MM.1S (cell line): Measurements from ENCODE around the gene EXOC2.

Experiments
- DNase-seq: peaks from one replicate; pipeline ENCODE4 v3.0.0-alpha.2; 2015
- H2AFZ ChIP-seq: fragments of 300-600 bp; sonication (generic); 2 replicates; pipeline ENCODE4 v1.6.0; 2016; ENCODE audit warnings: antibody characterized with exemption, low read length
- H3F3A ChIP-seq: fragments of 300-600 bp; sonication (generic); 2 replicates; pipeline ENCODE4 v1.6.1; 2016; ENCODE audit warnings: mild to moderate bottlenecking, antibody characterized with exemption, low read length, moderate library complexity, mixed read lengths; ENCODE audit not compliant: insufficient read depth
- H3K27ac ChIP-seq: fragments of 300-600 bp; sonication (generic); 2 replicates; pipeline ENCODE4 v1.5.1; 2016; ENCODE audit warnings: mild to moderate bottlenecking, low read length
- H3K27me3 ChIP-seq: fragments of 300-600 bp; sonication (generic); replicated peaks from 2 replicates; pipeline ENCODE4 v1.6.0; 2016; ENCODE audit warnings: low read length; ENCODE audit not compliant: insufficient read depth
- H3K36me3 ChIP-seq: fragments of 300-600 bp; sonication (generic); replicated peaks from 2 replicates; pipeline ENCODE4 v1.6.1; 2016; ENCODE audit warnings: mild to moderate bottlenecking, low read length, mixed read lengths; ENCODE audit not compliant: insufficient read depth
- H3K4me1 ChIP-seq: fragments of 300-600 bp; sonication (generic); 2 replicates; pipeline ENCODE4 v1.6.1; 2016; ENCODE audit warnings: low read length, mixed read lengths
- H3K4me2 ChIP-seq: fragments of 300-600 bp; sonication (generic); 2 replicates; pipeline ENCODE4 v1.6.0; 2016; ENCODE audit warnings: low read depth, low read length
- H3K4me3 ChIP-seq: fragments of 300-600 bp; sonication (generic); 2 replicates; pipeline ENCODE4 v1.5.1; 2016; ENCODE audit warnings: low read length, mixed read lengths
- H3K79me2 ChIP-seq: fragments of 300-600 bp; sonication (generic); 2 replicates; pipeline ENCODE4 v1.6.1; 2016; ENCODE audit warnings: mixed run types, low read length, mixed read lengths
- H3K9ac ChIP-seq: fragments of 300-600 bp; sonication (generic); 2 replicates; pipeline ENCODE4 v1.6.1; 2016; ENCODE audit warnings: low read length, mixed read lengths
- H3K9me2 ChIP-seq: fragments of 300-600 bp; sonication (generic); replicated peaks from 2 replicates; pipeline ENCODE4 v1.6.1; 2016; ENCODE audit warnings: mild to moderate bottlenecking, low read length, mixed read lengths; ENCODE audit not compliant: insufficient read depth
- H3K9me3 ChIP-seq: fragments of 300-600 bp; sonication (generic); replicated peaks from 2 replicates; pipeline ENCODE4 v1.6.1; 2016; ENCODE audit warnings: mild to moderate bottlenecking, low read length, mixed read lengths; ENCODE audit not compliant: insufficient read depth
- H4K20me1 ChIP-seq: fragments of 300-600 bp; sonication (generic); 2 replicates; pipeline ENCODE4 v1.6.1; 2016; ENCODE audit warnings: mild to moderate bottlenecking, low read length, moderate library complexity, mixed read lengths; ENCODE audit not compliant: insufficient read depth
- EZH2 ChIP-seq: fragments of 300-600 bp; sonication (generic); optimal IDR thresholded peaks from 2 replicates; pipeline ENCODE3; 2017; ENCODE audit warnings: low read depth, mild to moderate bottlenecking, antibody characterized with exemption, low read length, mixed read lengths
- EZH2phosphoT487 ChIP-seq: fragments of 300-600 bp; sonication (generic); IDR thresholded peaks from 2 replicates; pipeline ENCODE4 v1.6.1; 2018; ENCODE audit warnings: antibody characterized with exemption, low read length
- TF ChIP-seq, protein P1 (sequence below): fragments of 300-600 bp; sonication (generic); IDR thresholded peaks from 2 replicates; pipeline ENCODE4 v1.5.1; 2016; ENCODE audit warnings: antibody characterized with exemption, low read length, mixed read lengths

EXOC2 gene

GRCh38 chr6:470051-470900, 222.7 kb downstream of the EXOC2 start:
- 0 out of 2 replicates have a peak, but pooled peaks cover 10% of the 10 kb centered on the region for H3K4me1 ChIP-seq
- no peaks in the 10 kb centered on the region for H4K20me1 ChIP-seq
- H3K4me3 ChIP-seq: no peak overlapping the region
- DNase-seq: no peak
- no peaks in the 10 kb centered on the region for H3K27me3 ChIP-seq
- H3K27ac ChIP-seq: no peak overlapping the region
- TF ChIP-seq, protein P1, sequence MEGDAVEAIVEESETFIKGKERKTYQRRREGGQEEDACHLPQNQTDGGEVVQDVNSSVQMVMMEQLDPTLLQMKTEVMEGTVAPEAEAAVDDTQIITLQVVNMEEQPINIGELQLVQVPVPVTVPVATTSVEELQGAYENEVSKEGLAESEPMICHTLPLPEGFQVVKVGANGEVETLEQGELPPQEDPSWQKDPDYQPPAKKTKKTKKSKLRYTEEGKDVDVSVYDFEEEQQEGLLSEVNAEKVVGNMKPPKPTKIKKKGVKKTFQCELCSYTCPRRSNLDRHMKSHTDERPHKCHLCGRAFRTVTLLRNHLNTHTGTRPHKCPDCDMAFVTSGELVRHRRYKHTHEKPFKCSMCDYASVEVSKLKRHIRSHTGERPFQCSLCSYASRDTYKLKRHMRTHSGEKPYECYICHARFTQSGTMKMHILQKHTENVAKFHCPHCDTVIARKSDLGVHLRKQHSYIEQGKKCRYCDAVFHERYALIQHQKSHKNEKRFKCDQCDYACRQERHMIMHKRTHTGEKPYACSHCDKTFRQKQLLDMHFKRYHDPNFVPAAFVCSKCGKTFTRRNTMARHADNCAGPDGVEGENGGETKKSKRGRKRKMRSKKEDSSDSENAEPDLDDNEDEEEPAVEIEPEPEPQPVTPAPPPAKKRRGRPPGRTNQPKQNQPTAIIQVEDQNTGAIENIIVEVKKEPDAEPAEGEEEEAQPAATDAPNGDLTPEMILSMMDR: no peak
- TF ChIP-seq EZH2phosphoT487 (no peak), EZH2 (no peak)
- no peaks in the 10 kb centered on the region for H3K9me2 ChIP-seq
- H3K4me2 ChIP-seq: no peak overlapping the region
- H3F3A ChIP-seq: no peaks in the 10 kb centered on the region
- no peak overlapping the region for H2AFZ ChIP-seq
- no peaks in the 10 kb centered on the region for H3K79me2 ChIP-seq
- H3K36me3 ChIP-seq: no peaks in the 10 kb centered on the region
- no peak overlapping the region for H3K9ac ChIP-seq
- no peaks in the 10 kb centered on the region for H3K9me3 ChIP-seq

- no peak for TF ChIP-seq EZH2phosphoT487
- TF ChIP-seq, protein P1: no peak
- TF ChIP-seq EZH2: no peak
- Histone ChIP-seq H3K9me2 (no peaks in the 10 kb centered on the region), H3K4me1 (no peaks in the 10 kb centered on the region), H3K27ac (no peak overlapping the region), H3K79me2 (no peaks in the 10 kb centered on the region), H3K4me3 (no peak overlapping the region), H3F3A (no peaks in the 10 kb centered on the region), H2AFZ (no peak overlapping the region), H3K9me3 (no peaks in the 10 kb centered on the region), H3K4me2 (no peak overlapping the region), H4K20me1 (no peaks in the 10 kb centered on the region), H3K27me3 (no peaks in the 10 kb centered on the region), H3K36me3 (no peaks in the 10 kb centered on the region), H3K9ac (no peak overlapping the region)
- no peak for DNase-seq
These were observed 225.3 kb downstream of the EXOC2 start for GRCh38 chr6:467671-468082.

DNA sequence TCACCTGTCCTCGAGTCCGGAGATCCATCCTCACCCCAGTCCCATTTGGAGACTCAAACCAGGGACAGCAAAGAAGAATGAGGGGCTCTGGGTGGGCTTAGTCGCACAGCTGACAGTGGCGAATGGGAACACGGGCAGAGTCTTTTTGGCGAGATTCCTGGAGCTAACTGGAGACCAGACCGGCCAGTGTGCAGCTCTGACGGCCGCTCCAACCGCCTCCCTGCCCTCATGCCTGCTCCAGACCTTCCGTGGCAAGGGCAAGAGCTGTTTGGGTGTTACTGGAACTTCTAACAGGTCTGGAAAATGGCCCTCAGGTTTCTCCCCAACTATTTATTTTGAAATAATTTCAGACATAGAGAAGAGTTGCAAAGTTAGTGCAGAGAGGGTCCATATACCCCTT, 225.8 kb downstream of the EXOC2 start:
- no peaks in the 10 kb centered on the region for H3K9me3 ChIP-seq
- H4K20me1 ChIP-seq: no peaks in the 10 kb centered on the region
- H3K27me3 ChIP-seq: no peaks in the 10 kb centered on the region
- H3K4me2 ChIP-seq: no peak overlapping the region
- H3K27ac ChIP-seq: no peak overlapping the region
- no peaks in the 10 kb centered on the region for H3K36me3 ChIP-seq
- DNase-seq: no peak
- no peak overlapping the region for H3K4me3 ChIP-seq
- H3K9me2 ChIP-seq: no peaks in the 10 kb centered on the region
- H3K79me2 ChIP-seq: no peaks in the 10 kb centered on the region
- H3K4me1 ChIP-seq: no peaks in the 10 kb centered on the region
- no peaks in the 10 kb centered on the region for H3F3A ChIP-seq
- TF ChIP-seq, protein P1: no peak
- TF ChIP-seq EZH2phosphoT487: no peak
- TF ChIP-seq EZH2: no peak
- no peak overlapping the region for H3K9ac ChIP-seq
- H2AFZ ChIP-seq: no peak overlapping the region
